ENCODE measurements around the gene WIZ. TPM values are rescaled to one million over a fixed set of nuclear protein-coding genes. Genes with fewer than 3 reads are reported as not detected.

The WIZ gene
- total and polyA plus RNA-seq, 2 of the 4 experiments (the other 2 are of a cell fraction), result 0.90 to 27.1 TPM

DNA sequence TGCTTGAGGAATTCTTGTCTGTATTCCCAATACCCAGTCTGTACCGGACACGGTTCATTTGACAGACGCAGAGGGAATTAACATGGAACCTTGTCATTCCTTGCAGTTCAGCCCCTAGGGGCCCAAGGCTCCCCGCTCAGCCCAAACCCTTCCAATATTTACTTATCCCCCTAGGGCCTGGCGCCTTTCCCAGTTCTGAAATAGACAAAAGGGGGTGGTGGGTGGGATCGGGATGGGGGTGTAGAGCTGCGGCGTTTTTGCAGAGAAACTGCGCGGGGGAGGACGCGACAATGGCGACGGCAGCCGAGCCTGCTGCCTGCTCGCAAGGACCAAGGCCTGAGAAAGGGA lies 31.6 kb downstream of the WIZ start (continued):
- TF ChIP-seq RCOR1 (IDR thresholded peaks at IDR 0.05; ENCODE audit: insufficient replicate concordance, low read length) (no peak), POLR2A (IDR thresholded peaks at IDR 0.05; ENCODE audit: low read depth, low read length) (no peak)
- TF ChIP-seq, protein P1, sequence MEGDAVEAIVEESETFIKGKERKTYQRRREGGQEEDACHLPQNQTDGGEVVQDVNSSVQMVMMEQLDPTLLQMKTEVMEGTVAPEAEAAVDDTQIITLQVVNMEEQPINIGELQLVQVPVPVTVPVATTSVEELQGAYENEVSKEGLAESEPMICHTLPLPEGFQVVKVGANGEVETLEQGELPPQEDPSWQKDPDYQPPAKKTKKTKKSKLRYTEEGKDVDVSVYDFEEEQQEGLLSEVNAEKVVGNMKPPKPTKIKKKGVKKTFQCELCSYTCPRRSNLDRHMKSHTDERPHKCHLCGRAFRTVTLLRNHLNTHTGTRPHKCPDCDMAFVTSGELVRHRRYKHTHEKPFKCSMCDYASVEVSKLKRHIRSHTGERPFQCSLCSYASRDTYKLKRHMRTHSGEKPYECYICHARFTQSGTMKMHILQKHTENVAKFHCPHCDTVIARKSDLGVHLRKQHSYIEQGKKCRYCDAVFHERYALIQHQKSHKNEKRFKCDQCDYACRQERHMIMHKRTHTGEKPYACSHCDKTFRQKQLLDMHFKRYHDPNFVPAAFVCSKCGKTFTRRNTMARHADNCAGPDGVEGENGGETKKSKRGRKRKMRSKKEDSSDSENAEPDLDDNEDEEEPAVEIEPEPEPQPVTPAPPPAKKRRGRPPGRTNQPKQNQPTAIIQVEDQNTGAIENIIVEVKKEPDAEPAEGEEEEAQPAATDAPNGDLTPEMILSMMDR (conservative IDR thresholded peaks at IDR 0.05; ENCODE audit: low read depth, low read length), result no peak

DNA sequence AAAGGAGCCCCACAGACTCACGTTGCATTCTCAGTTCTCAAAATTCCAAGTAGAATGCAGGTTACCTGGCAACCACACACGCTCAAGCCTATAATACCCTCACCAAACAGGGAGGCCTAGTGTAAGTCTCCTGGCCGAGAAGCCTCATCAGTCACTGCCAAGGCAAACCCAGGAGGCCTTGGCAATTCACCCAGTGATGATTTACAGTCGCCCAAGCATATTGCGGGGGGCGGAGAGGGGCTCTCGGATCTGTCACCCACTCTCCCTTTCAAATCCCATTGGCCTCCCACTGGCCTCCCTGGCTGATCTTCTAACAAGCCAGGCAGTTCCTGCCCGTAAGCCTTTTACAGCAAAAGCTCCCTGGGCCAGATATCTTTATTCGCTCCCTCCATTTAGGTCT lies 32.1 kb downstream of the WIZ start:
- H2BK120ac ChIP-seq (ENCODE audit: low read depth, low read length), result no peak overlapping the region
- peak overlapping the region; percentile 86 for H3K14ac ChIP-seq (replicated peaks; ENCODE audit: low read depth, low read length)
- dilution Hi-C loops (cut with HindIII; ENCODE audit: low sequenced_read_pairs, unreplicated experiment), result no loop called here
- no peak overlapping the region for H4K5ac ChIP-seq (ENCODE audit: low read depth, low read length)
- peaks cover 22% of the 10 kb centered on the region for H3K9me1 ChIP-seq (ENCODE audit: insufficient read depth, low read length)
- H2BK5ac ChIP-seq (ENCODE audit: low read depth, low read length, poor library complexity, severe bottlenecking), result no peak overlapping the region
- no peak overlapping the region for H4K8ac ChIP-seq (ENCODE audit: low read depth in 2 of 2, low read length in 2 of 2)
- DNase-seq (no peak), ATAC-seq (ENCODE audit: low read depth) (no peak)
- H3K27me3 ChIP-seq (ENCODE audit: control insufficient read depth, insufficient read depth, low read length), result no peaks in the 10 kb centered on the region
- H2AK5ac ChIP-seq (ENCODE audit: low read depth, low read length), result peak overlapping the region; percentile 20; the same call in 1 of the 2 replicates
- peak overlapping the region; percentile 2; the same call in 1 of the 2 replicates for H3K4ac ChIP-seq (ENCODE audit: low read depth, low read length)
- peaks cover 0 to 45% of the 10 kb centered on the region in 2 experiments; a peak in 2 of 4 replicates for H3K79me1 ChIP-seq (ENCODE audit: low read depth in 1 of 2, low read length in 2 of 2)
- H3K9me3 ChIP-seq (ENCODE audit: control insufficient read depth, insufficient read depth, low read length), result no peaks in the 10 kb centered on the region
- no peak overlapping the region for H3K18ac ChIP-seq (ENCODE audit: low read depth, low read length)
- H2BK20ac ChIP-seq (ENCODE audit: low read depth, low read length), result no peak overlapping the region
- peak overlapping the region; percentile 77 for H3K23ac ChIP-seq (ENCODE audit: low read depth, low read length)
- H3K4me2 ChIP-seq (ENCODE audit: low read depth, low read length), result peak overlapping the region; percentile 96
- peak overlapping the region; percentile 99 for H2AK9ac ChIP-seq (replicated peaks; ENCODE audit: low read depth, low read length, poor library complexity)
- H2BK15ac ChIP-seq (ENCODE audit: low read depth, low read length), result no peak overlapping the region
- peaks cover 17% of the 10 kb centered on the region for H3K4me1 ChIP-seq (ENCODE audit: control insufficient read depth, insufficient read depth, low read length)
- peak overlapping the region; percentile 93 for H2AFZ ChIP-seq (replicated peaks; ENCODE audit: low read length, poor library complexity)
- H3K4me3 ChIP-seq (ENCODE audit: insufficient read depth, low read depth, low read length), result peak overlapping the region; percentile 69
- no peak overlapping the region for H4K91ac ChIP-seq (ENCODE audit: insufficient read depth, low read depth, low read length)
- peak overlapping the region; percentile 37; the same call in 1 of the 2 replicates for H3K56ac ChIP-seq (ENCODE audit: extremely low read depth, insufficient read depth, low read length)
- peaks cover 72% of the 10 kb centered on the region for H4K20me1 ChIP-seq (ENCODE audit: insufficient read depth, low read length)
- intact Hi-C loops (cut with micrococcal nuclease), result loop anchor here (1.0 to 10.0 kb wide), 3 partner anchors 26 to 243 kb away; partner anchors contain the start of gene AKAP8
- in situ Hi-C loops (cut with MboI; ENCODE audit: low sequenced_read_pairs), result loop anchor here (25.0 kb wide), 1 partner anchor 770 kb away; the partner anchor contains the start of genes AP1M1 and FAM32A
- ChIA-PET CTCF (interaction anchor here (0.8 kb wide), 1 partner anchor 155 kb away, joined by 5 read pairs; no protein-coding TSS in a partner anchor), POLR2A (ENCODE audit: unreplicated experiment) (interaction anchor here (0.6 kb wide), 1 partner anchor 201 kb away, joined by 8 read pairs; no protein-coding TSS in a partner anchor)
- peak overlapping the region; percentile 85 for H3K27ac ChIP-seq (ENCODE audit: insufficient read depth, low read length)
- H3K9ac ChIP-seq (ENCODE audit: low read depth, low read length), result peak overlapping the region; percentile 82
- H3K36me3 ChIP-seq (ENCODE audit: control insufficient read depth, insufficient read depth, low read length), result peaks cover 12% of the 10 kb centered on the region
- WGBS, 2 experiments (ENCODE audit: extremely low coverage in 2 of 2, insufficient read length in 1 of 2), result 2% methylated on average over 6 of the region's 9 CpGs; no CpG with 5 or more reads in 1 of the 2 experiments
- no peak for TF ChIP-seq MAFK (IDR thresholded peaks at IDR 0.05; ENCODE audit: low read depth, low read length)
- TF ChIP-seq, protein P2, sequence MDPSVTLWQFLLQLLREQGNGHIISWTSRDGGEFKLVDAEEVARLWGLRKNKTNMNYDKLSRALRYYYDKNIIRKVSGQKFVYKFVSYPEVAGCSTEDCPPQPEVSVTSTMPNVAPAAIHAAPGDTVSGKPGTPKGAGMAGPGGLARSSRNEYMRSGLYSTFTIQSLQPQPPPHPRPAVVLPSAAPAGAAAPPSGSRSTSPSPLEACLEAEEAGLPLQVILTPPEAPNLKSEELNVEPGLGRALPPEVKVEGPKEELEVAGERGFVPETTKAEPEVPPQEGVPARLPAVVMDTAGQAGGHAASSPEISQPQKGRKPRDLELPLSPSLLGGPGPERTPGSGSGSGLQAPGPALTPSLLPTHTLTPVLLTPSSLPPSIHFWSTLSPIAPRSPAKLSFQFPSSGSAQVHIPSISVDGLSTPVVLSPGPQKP (IDR thresholded peaks at IDR 0.05; ENCODE audit: borderline replicate concordance, low read depth, low read length), result no peak
- no peak for TF ChIP-seq FOS (IDR thresholded peaks at IDR 0.05; ENCODE audit: low read depth, low read length)
- TF ChIP-seq BHLHE40 (IDR thresholded peaks at IDR 0.05; ENCODE audit: low read depth, low read length), result no peak
- no peak for TF ChIP-seq RFX5 (IDR thresholded peaks at IDR 0.05; ENCODE audit: low read depth, low read length)
- TF ChIP-seq CHD1 (IDR thresholded peaks at IDR 0.05; ENCODE audit: low read depth, low read length), result no peak
- BruUV-seq (replicated peaks), result no TSS peak

All from IMR-90 (cell line).